Measurements from ENCODE around the gene VPS8. TPM values are rescaled to one million over a fixed set of nuclear protein-coding genes. Genes with fewer than 3 reads are reported as not detected.
"Not testable (repeated sequence)": the region's sequence is repeated elsewhere in the genome, so short reads cannot be mapped to it uniquely, and the experiment has no call there.

VPS8 gene
- total RNA-seq, 1 experiment from 2014 or later, result 72.3 TPM

GRCh38 chr3:184954251-184954650, 142.3 kb downstream of the VPS8 start:
- ChIA-PET CTCF (no interaction called here), POLR2A (no interaction called here)
- no TSS peak for BruUV-seq (replicated peaks)
- Histone ChIP-seq H3K9me3 (ENCODE audit: control insufficient read depth, insufficient read depth, low read depth, low read length) (no peaks in the 10 kb centered on the region), H3K27me3 (ENCODE audit: control insufficient read depth, insufficient read depth, low read length) (no peaks in the 10 kb centered on the region), H3K27ac (ENCODE audit: low read length) (no peak overlapping the region), H3K36me3 (ENCODE audit: control insufficient read depth, insufficient read depth, low read length) (no peaks in the 10 kb centered on the region; the same call in 1 of the 2 replicates), H3K4me3 (ENCODE audit: low read depth in 2 of 2, low read length in 2 of 2) (no peak overlapping the region), H3K4me1 (ENCODE audit: control insufficient read depth, insufficient read depth, low read length) (no peaks in the 10 kb centered on the region)
- TF ChIP-seq REST (IDR thresholded peaks at IDR 0.05; ENCODE audit: insufficient read depth in 1 of 2, low read depth in 2 of 2, low read length in 1 of 2), result no peak
- TF ChIP-seq CTCF (IDR thresholded peaks at IDR 0.05), result no peak
- TF ChIP-seq TCF7L2 (IDR thresholded peaks at IDR 0.05; ENCODE audit: low read depth, low read length), result no peak
- TF ChIP-seq POLR2AphosphoS5 (IDR thresholded peaks at IDR 0.05; ENCODE audit: low read depth, low read length), result no peak
- no peak for TF ChIP-seq SIN3A (IDR thresholded peaks at IDR 0.05; ENCODE audit: borderline replicate concordance, insufficient read depth, low read depth, low read length)
- ATAC-seq, result no peak
- DNase-seq (ENCODE audit: low read depth, low spot score), result no peak
- in situ Hi-C loops (cut with HindIII; ENCODE audit: low pct_unique_long_range_greater_than_20kb, low sequenced_read_pairs) (no loop called here), intact Hi-C loops (cut with micrococcal nuclease; ENCODE audit: unreplicated experiment) (no loop called here)

- DNase-seq (ENCODE audit: low read depth, low spot score); H3K4me3 ChIP-seq (ENCODE audit: low read depth in 2 of 2, low read length in 2 of 2); H3K9me3 ChIP-seq (ENCODE audit: control insufficient read depth, insufficient read depth, low read depth, low read length); H3K27ac ChIP-seq (ENCODE audit: low read length); ATAC-seq; BruUV-seq (replicated peaks); in situ Hi-C loops (cut with HindIII; ENCODE audit: low pct_unique_long_range_greater_than_20kb, low sequenced_read_pairs); intact Hi-C loops (cut with micrococcal nuclease; ENCODE audit: unreplicated experiment); CTCF ChIA-PET; H3K4me1 ChIP-seq (ENCODE audit: control insufficient read depth, insufficient read depth, low read length); POLR2A ChIA-PET; H3K27me3 ChIP-seq (ENCODE audit: control insufficient read depth, insufficient read depth, low read length); H3K36me3 ChIP-seq (ENCODE audit: control insufficient read depth, insufficient read depth, low read length): not testable (repeated sequence)
Measured at GRCh38 chr3:184954851-184955250, 142.9 kb downstream of the VPS8 start.

GRCh38 chr3:184965639-184966430, 153.9 kb downstream of the VPS8 start:
- no TSS peak for BruUV-seq (replicated peaks)
- Histone ChIP-seq H3K4me1 (ENCODE audit: control insufficient read depth, insufficient read depth, low read length) (no peaks in the 10 kb centered on the region), H3K36me3 (ENCODE audit: control insufficient read depth, insufficient read depth, low read length) (peaks cover 5% of the 10 kb centered on the region), H3K4me3 (ENCODE audit: low read depth in 2 of 2, low read length in 2 of 2) (no peak overlapping the region), H3K27me3 (ENCODE audit: control insufficient read depth, insufficient read depth, low read length) (no peaks in the 10 kb centered on the region), H3K9me3 (ENCODE audit: control insufficient read depth, insufficient read depth, low read depth, low read length) (no peaks in the 10 kb centered on the region), H3K27ac (ENCODE audit: low read length) (no peak overlapping the region)
- TF ChIP-seq CTCF (IDR thresholded peaks at IDR 0.05) (no peak), TCF7L2 (IDR thresholded peaks at IDR 0.05; ENCODE audit: low read depth, low read length) (no peak)
- intact Hi-C loops (cut with micrococcal nuclease; ENCODE audit: unreplicated experiment), result no loop called here
- ATAC-seq (no peak; the same call in 1 of the 2 replicates), DNase-seq (ENCODE audit: low read depth, low spot score) (no peak)
- ChIA-PET CTCF (no interaction called here), POLR2A (interaction anchor here (0.5 to 0.7 kb wide), 3 partner anchors 28 to 358 kb away, joined by 3 to 5 read pairs (median 4); no protein-coding TSS in a partner anchor)
- in situ Hi-C loops (cut with HindIII; ENCODE audit: low pct_unique_long_range_greater_than_20kb, low sequenced_read_pairs), result no loop called here

Data from Panc1 (cell line).